Measurements from ENCODE around the gene FAM89B. TPM values are rescaled to one million over a fixed set of nuclear protein-coding genes. Genes with fewer than 3 reads are reported as not detected.

The FAM89B gene
- total and polyA plus RNA-seq, 2 of the 8 experiments (the other 6 are each of a cell fraction or from before 2014, with no cell fraction given), result 15.8 to 32.4 TPM

DNA sequence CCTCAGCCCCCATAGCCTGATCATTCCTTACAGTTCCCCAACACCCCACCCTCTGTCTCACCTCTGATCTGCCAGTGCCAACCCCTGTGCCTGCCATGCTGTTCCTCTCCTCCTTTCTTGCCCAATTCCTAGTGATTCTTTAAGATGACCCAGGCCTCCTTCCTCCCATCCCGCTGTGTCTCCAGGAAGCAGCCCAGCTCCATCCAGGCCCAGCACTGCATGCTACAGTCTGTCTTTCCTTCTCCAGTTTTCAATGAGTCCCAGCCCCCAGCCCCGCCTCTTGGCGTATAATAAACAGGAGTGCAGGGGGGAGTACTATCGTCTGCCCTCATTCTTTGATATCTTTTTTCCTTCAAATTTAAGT is 26.5 kb upstream of the FAM89B start:
- no peak overlapping the region for H2BK20ac ChIP-seq (ENCODE audit: low read length)
- H3K18ac ChIP-seq (ENCODE audit: extremely low read depth, low read length), result no peak overlapping the region
- H3K4ac ChIP-seq (replicated peaks; ENCODE audit: insufficient read length, low read depth, low read length), result no peak overlapping the region
- H3K27ac ChIP-seq (ENCODE audit: low read depth, low read length), result no peak overlapping the region
- ChIA-PET CTCF (ENCODE audit: partially characterized antibody) (interaction anchor here (0.6 to 10.5 kb wide), 7 partner anchors 8 to 215 kb away, joined by 3 to 284 read pairs (median 5); partner anchors contain the start of genes FAM89B, LTBP3 and ZNRD2), POLR2A (ENCODE audit: partially characterized antibody) (interaction anchor here (1.2 to 1.5 kb wide), 4 partner anchors 11 to 46 kb away, joined by 3 to 5 read pairs (median 4); no protein-coding TSS in a partner anchor)
- H4K5ac ChIP-seq (ENCODE audit: insufficient read length, low read depth, low read length), result no peak overlapping the region
- no peak overlapping the region for H4K8ac ChIP-seq (ENCODE audit: extremely low read depth, insufficient read depth, low read length)
- FAIRE-seq (no peak), DNase-seq (ENCODE audit: low read depth in 1 of 2, low spot score in 2 of 2) (no peak)
- 34% methylated on average over 4 of the region's 4 CpGs; no CpG with 5 or more reads in 1 of the 2 experiments for WGBS, 2 experiments (ENCODE audit: extremely low coverage in 1 of 2, insufficient coverage in 1 of 2, insufficient read length in 1 of 2, insufficient replicate concordance in 2 of 2, low coverage in 1 of 2, low lambda C conversion rate in 2 of 2, missing lambda C conversion rate in 1 of 2)
- no peak for TF ChIP-seq ZNF274 (IDR thresholded peaks at IDR 0.05; ENCODE audit: borderline replicate concordance, extremely low read depth, low read length)
- no peak for TF ChIP-seq YY1 (IDR thresholded peaks at IDR 0.05; ENCODE audit: low read depth, low read length)
- no peak for TF ChIP-seq HDAC6 (IDR thresholded peaks at IDR 0.05; ENCODE audit: low read depth, low read length)
- TF ChIP-seq, protein P1, sequence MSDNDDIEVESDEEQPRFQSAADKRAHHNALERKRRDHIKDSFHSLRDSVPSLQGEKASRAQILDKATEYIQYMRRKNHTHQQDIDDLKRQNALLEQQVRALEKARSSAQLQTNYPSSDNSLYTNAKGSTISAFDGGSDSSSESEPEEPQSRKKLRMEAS (IDR thresholded peaks at IDR 0.05), result no peak
- TF ChIP-seq, protein P2, sequence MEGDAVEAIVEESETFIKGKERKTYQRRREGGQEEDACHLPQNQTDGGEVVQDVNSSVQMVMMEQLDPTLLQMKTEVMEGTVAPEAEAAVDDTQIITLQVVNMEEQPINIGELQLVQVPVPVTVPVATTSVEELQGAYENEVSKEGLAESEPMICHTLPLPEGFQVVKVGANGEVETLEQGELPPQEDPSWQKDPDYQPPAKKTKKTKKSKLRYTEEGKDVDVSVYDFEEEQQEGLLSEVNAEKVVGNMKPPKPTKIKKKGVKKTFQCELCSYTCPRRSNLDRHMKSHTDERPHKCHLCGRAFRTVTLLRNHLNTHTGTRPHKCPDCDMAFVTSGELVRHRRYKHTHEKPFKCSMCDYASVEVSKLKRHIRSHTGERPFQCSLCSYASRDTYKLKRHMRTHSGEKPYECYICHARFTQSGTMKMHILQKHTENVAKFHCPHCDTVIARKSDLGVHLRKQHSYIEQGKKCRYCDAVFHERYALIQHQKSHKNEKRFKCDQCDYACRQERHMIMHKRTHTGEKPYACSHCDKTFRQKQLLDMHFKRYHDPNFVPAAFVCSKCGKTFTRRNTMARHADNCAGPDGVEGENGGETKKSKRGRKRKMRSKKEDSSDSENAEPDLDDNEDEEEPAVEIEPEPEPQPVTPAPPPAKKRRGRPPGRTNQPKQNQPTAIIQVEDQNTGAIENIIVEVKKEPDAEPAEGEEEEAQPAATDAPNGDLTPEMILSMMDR (IDR thresholded peaks at IDR 0.05; ENCODE audit: control extremely low read depth in 1 of 3, insufficient read depth in 1 of 3, low read depth in 1 of 3, low read length in 3 of 3), result no peak
- no peak for TF ChIP-seq GTF2F1 (IDR thresholded peaks at IDR 0.05; ENCODE audit: borderline replicate concordance, low read depth, low read length)
- no peak for TF ChIP-seq CEBPB (IDR thresholded peaks at IDR 0.05; ENCODE audit: low read depth, low read length)
- TF ChIP-seq KDM5A (IDR thresholded peaks at IDR 0.05; ENCODE audit: low read length), result no peak
- no peak overlapping the region for H3K23ac ChIP-seq (ENCODE audit: insufficient read length)
- no peaks in the 10 kb centered on the region for H3K36me3 ChIP-seq (ENCODE audit: control insufficient read depth in 2 of 4, insufficient read depth in 4 of 4, low read length in 3 of 4)
- H3K56ac ChIP-seq (replicated peaks; ENCODE audit: insufficient read length, low read depth, low read length), result no peak overlapping the region
- H3K14ac ChIP-seq (ENCODE audit: insufficient read length), result no peak overlapping the region
- peak overlapping the region; percentile 84 to 93 for H3K4me2 ChIP-seq (ENCODE audit: insufficient read depth in 1 of 2, low read depth in 2 of 2, low read length in 2 of 2)
- no peaks in the 10 kb centered on the region for H3K79me2 ChIP-seq (ENCODE audit: control insufficient read depth in 1 of 2, insufficient read depth in 2 of 2, low read length in 2 of 2)
- H3K79me1 ChIP-seq (ENCODE audit: low read depth, low read length), result no peaks in the 10 kb centered on the region
- H3K9me3 ChIP-seq (ENCODE audit: insufficient read depth in 2 of 2, low read depth in 1 of 2, low read length in 1 of 2), result no peaks in the 10 kb centered on the region
- H4K20me1 ChIP-seq (replicated peaks in 1 of 2; ENCODE audit: control insufficient read depth in 1 of 2, insufficient read depth in 2 of 2, low read length in 2 of 2), result peaks cover 0 to 7% of the 10 kb centered on the region in 2 experiments
- H3K9ac ChIP-seq (replicated peaks in 1 of 4; ENCODE audit: extremely low read depth in 1 of 4, low read depth in 3 of 4, low read length in 3 of 4), result no peak overlapping the region
- no peak overlapping the region for H2BK5ac ChIP-seq (ENCODE audit: low read depth, low read length)
- H2BK12ac ChIP-seq (ENCODE audit: low read depth, low read length), result no peak overlapping the region
- H3K4me1 ChIP-seq (replicated peaks in 1 of 4; ENCODE audit: control insufficient read depth in 3 of 4, insufficient read depth in 4 of 4, low read length in 3 of 4), result peaks cover 0 to 4% (median 3%) of the 10 kb centered on the region in 4 experiments; a peak in 3 of 7 replicates
- peaks cover 4 to 46% (median 35%) of the 10 kb centered on the region in 4 experiments for H3K27me3 ChIP-seq (replicated peaks in 1 of 4; ENCODE audit: control insufficient read depth in 3 of 4, extremely low read depth in 1 of 4, insufficient read depth in 3 of 4, low read length in 3 of 4)
- peaks cover 7% of the 10 kb centered on the region; the same call in 1 of the 2 replicates for H3K23me2 ChIP-seq (ENCODE audit: low read depth, low read length)
- H3K4me3 ChIP-seq (ENCODE audit: extremely low read depth in 1 of 4, insufficient read depth in 2 of 4, low read depth in 3 of 4, low read length in 4 of 4), result peak overlapping the region; percentile 28 to 68 (median 50); a peak in 6 of 8 replicates
- H2AK5ac ChIP-seq (ENCODE audit: low read depth, low read length), result no peak overlapping the region
- H2BK120ac ChIP-seq (replicated peaks; ENCODE audit: low read depth, low read length), result no peak overlapping the region
- H2AFZ ChIP-seq (ENCODE audit: low read length), result no peak overlapping the region
- no peak overlapping the region for H4K91ac ChIP-seq (replicated peaks; ENCODE audit: insufficient read length, low read length)
- H2BK15ac ChIP-seq (ENCODE audit: low read length), result no peak overlapping the region

Data from H1 (cell line).